ENCODE measurements around the gene RCAN3. TPM values are rescaled to one million over a fixed set of nuclear protein-coding genes. Genes with fewer than 3 reads are reported as not detected.

Gene RCAN3
- total and polyA plus RNA-seq, 9 of the 15 experiments (the other 6 are each of a cell fraction or from before 2014, with no cell fraction given): 0.10 to 1.4 (median 0.43) TPM

DNA sequence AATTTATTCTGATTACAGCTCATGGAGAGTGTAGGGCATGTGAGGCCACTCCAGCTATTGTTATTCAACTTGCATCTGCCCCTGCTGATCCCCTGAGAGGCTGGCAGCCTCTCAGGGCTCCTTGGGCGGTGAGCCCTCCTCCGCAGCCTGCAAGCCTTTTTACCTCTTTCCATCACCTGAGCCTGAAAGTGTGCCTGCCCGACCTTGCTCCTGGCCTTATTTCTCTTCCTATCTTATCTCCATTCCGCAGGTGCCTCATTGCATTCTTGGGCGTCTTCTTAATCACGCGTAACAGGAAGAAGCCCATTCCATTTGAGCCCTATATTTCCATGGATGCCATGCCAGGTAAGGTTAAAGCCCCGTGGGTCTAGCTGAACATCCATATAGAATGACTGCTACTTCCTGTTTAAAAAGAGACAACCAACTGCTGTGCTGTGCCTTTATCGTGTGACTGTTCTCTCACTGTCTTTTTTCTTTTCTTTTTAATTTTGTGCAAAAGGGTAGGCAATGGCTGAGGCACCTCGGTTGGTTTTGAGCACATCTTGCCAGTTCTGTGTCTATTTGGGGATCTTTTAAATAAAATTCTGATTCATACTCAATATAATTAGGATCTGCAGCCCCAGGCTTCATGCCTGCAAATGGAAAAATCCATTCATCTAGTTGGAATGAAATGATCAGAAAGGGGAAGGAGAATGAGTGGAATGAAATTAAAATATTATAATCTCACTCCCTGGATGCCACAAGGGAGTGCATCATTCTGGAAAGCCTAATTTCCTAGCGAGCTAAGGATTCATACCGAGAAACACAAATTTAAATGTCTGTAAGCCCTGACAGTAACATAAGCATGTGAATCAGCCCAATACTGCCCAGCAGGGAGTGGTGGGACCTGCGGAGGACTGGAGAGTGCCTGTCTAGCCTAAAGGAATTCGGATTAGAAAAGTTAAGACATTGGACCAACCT is 38.6 kb upstream of the RCAN3 start:
- H3K4me1 ChIP-seq (replicated peaks in 1 of 2; ENCODE audit: control insufficient read depth in 2 of 2, insufficient read depth in 2 of 2, low read length in 2 of 2): peaks cover 3% of the 10 kb centered on the region in 2 experiments; a peak in 3 of 5 replicates
- POLR2A ChIA-PET: interaction anchor here (0.6 to 1.6 kb wide), 6 partner anchors 18 to 42 kb away, joined by 3 to 4 read pairs (median 4); no protein-coding TSS in a partner anchor
- H3K4me2 ChIP-seq (ENCODE audit: insufficient read depth, low read length): no peak overlapping the region
- WGBS (ENCODE audit: insufficient coverage, low coverage, missing lambda C conversion rate): 43% methylated on average over 14 of the region's 14 CpGs
- ATAC-seq (peak; percentile 44), DNase-seq (ENCODE audit: extremely low read depth in 1 of 4, low spot score in 3 of 4) (peak in 1 of 4 experiments; percentile 20), FAIRE-seq (no peak)
- no peak overlapping the region for H3K4me3 ChIP-seq
- H3K79me2 ChIP-seq (ENCODE audit: control insufficient read depth, insufficient read depth, low read length): no peaks in the 10 kb centered on the region
- H4K20me1 ChIP-seq (replicated peaks; ENCODE audit: control insufficient read depth, insufficient read depth, low read length): no peaks in the 10 kb centered on the region
- no TSS peak for BruUV-seq (replicated peaks)
- in situ Hi-C loops (cut with MboI): no loop called here
- no peaks in the 10 kb centered on the region for H3K27me3 ChIP-seq (ENCODE audit: control insufficient read depth in 2 of 2, insufficient read depth in 2 of 2, low read length in 2 of 2)
- no peak overlapping the region for H3K27ac ChIP-seq (ENCODE audit: extremely low read depth, low read depth, low read length)
- H3K9me1 ChIP-seq (ENCODE audit: control insufficient read depth, insufficient read depth, low read length): no peaks in the 10 kb centered on the region
- H2AFZ ChIP-seq (ENCODE audit: low read depth, low read length): no peak overlapping the region
- H3K36me3 ChIP-seq (ENCODE audit: control insufficient read depth, insufficient read depth, low read length): peaks cover 36% of the 10 kb centered on the region; the same call in 2 of the 3 replicates
- intact Hi-C loops (cut with micrococcal nuclease): no loop called here
- TF ChIP-seq, protein P1, sequence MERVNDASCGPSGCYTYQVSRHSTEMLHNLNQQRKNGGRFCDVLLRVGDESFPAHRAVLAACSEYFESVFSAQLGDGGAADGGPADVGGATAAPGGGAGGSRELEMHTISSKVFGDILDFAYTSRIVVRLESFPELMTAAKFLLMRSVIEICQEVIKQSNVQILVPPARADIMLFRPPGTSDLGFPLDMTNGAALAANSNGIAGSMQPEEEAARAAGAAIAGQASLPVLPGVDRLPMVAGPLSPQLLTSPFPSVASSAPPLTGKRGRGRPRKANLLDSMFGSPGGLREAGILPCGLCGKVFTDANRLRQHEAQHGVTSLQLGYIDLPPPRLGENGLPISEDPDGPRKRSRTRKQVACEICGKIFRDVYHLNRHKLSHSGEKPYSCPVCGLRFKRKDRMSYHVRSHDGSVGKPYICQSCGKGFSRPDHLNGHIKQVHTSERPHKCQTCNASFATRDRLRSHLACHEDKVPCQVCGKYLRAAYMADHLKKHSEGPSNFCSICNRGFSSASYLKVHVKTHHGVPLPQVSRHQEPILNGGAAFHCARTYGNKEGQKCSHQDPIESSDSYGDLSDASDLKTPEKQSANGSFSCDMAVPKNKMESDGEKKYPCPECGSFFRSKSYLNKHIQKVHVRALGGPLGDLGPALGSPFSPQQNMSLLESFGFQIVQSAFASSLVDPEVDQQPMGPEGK (CRISPR knock-in tag; IDR thresholded peaks at IDR 0.05; ENCODE audit: borderline replicate concordance): no peak
- TF ChIP-seq TCF3 (CRISPR knock-in tag; IDR thresholded peaks at IDR 0.05) (peak; percentile 37; the same call in 1 of the 2 replicates), TEAD4 (IDR thresholded peaks at IDR 0.05; ENCODE audit: low read length) (peak; percentile 29; the same call in 1 of the 2 replicates), TEAD4 (CRISPR knock-in tag; IDR thresholded peaks at IDR 0.05; ENCODE audit: borderline replicate concordance) (no peak), MCM7 (IDR thresholded peaks at IDR 0.05) (no peak), MED1 (CRISPR knock-in tag; IDR thresholded peaks at IDR 0.05; ENCODE audit: borderline replicate concordance) (no peak), CBFA2T3 (IDR thresholded peaks at IDR 0.05) (peak; percentile 52), SIN3A (IDR thresholded peaks at IDR 0.05; ENCODE audit: borderline replicate concordance in 2 of 2, control insufficient read depth in 1 of 2, low read depth in 2 of 2, low read length in 2 of 2) (no peak), ARID1B (IDR thresholded peaks at IDR 0.05) (0 out of 2 replicates have a peak, but pooled peaks have one; percentile 28)
- TF ChIP-seq, protein P2, sequence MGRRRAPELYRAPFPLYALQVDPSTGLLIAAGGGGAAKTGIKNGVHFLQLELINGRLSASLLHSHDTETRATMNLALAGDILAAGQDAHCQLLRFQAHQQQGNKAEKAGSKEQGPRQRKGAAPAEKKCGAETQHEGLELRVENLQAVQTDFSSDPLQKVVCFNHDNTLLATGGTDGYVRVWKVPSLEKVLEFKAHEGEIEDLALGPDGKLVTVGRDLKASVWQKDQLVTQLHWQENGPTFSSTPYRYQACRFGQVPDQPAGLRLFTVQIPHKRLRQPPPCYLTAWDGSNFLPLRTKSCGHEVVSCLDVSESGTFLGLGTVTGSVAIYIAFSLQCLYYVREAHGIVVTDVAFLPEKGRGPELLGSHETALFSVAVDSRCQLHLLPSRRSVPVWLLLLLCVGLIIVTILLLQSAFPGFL (CRISPR knock-in tag; IDR thresholded peaks at IDR 0.05): no peak
- TF ChIP-seq, protein P3, sequence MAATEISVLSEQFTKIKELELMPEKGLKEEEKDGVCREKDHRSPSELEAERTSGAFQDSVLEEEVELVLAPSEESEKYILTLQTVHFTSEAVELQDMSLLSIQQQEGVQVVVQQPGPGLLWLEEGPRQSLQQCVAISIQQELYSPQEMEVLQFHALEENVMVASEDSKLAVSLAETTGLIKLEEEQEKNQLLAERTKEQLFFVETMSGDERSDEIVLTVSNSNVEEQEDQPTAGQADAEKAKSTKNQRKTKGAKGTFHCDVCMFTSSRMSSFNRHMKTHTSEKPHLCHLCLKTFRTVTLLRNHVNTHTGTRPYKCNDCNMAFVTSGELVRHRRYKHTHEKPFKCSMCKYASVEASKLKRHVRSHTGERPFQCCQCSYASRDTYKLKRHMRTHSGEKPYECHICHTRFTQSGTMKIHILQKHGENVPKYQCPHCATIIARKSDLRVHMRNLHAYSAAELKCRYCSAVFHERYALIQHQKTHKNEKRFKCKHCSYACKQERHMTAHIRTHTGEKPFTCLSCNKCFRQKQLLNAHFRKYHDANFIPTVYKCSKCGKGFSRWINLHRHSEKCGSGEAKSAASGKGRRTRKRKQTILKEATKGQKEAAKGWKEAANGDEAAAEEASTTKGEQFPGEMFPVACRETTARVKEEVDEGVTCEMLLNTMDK (IDR thresholded peaks at IDR 0.05; ENCODE audit: borderline replicate concordance, insufficient read depth, low read depth, low read length, poor library complexity, severe bottlenecking): no peak
- peak overlapping the region in 1 of 2 experiments; percentile 63; a peak in 1 of 4 replicates for H3K9ac ChIP-seq (ENCODE audit: insufficient read depth in 1 of 2, low read depth in 2 of 2, low read length in 2 of 2)
- H3K9me3 ChIP-seq (replicated peaks; ENCODE audit: control insufficient read depth, insufficient read depth, low read depth, low read length): no peaks in the 10 kb centered on the region
- CTCF ChIA-PET (ENCODE audit: low intra/inter-chr PET ratio): no interaction called here

All from K562 (cell line).